Rectal smooth muscle tissue (tissue), 1 donor: Measurements from ENCODE around the gene MAP7D2.
"Not testable (repeated sequence)": the region's sequence is repeated elsewhere in the genome, so short reads cannot be mapped to it uniquely, and the experiment has no call there.

Experiments used
- H3K27ac ChIP-seq: one replicate; pipeline ENCODE4 v1.7.0; 2013; ENCODE audit warnings: low read depth, low read length, inconsistent platforms
- H3K27me3 ChIP-seq: one replicate; pipeline ENCODE4 v1.7.0; 2013; ENCODE audit warnings: low read length; ENCODE audit not compliant: control insufficient read depth, insufficient read depth
- H3K36me3 ChIP-seq: one replicate; pipeline ENCODE4 v1.7.0; 2013; ENCODE audit warnings: low read length; ENCODE audit not compliant: control insufficient read depth, insufficient read depth
- H3K4me1 ChIP-seq: one replicate; pipeline ENCODE4 v1.7.0; 2013; ENCODE audit warnings: low read length; ENCODE audit not compliant: control insufficient read depth, insufficient read depth
- H3K4me3 ChIP-seq: one replicate; pipeline ENCODE4 v1.7.0; 2013; ENCODE audit warnings: low read length
- H3K9ac ChIP-seq: one replicate; pipeline ENCODE4 v1.7.0; 2013; ENCODE audit warnings: low read length

MAP7D2 gene

DNA sequence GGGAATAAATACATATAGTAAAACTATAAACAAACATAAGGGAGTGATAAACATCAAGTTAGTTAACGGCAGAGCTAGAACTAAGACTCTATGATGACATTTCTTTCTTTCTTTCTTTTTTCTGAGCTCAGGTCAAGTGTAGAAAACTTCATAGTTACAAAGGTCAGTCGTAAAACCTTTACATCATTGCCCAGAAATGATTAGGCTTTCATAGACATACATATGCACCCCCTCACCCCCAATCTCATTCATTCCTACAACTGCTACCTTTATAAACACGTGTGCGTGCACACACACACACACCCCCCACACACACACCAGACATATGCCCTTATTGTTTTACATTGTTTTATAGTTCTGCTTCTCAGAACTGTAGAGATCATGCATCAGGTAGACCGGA lies 19.2 kb upstream of the MAP7D2 start:
- Histone ChIP-seq H3K36me3 (peaks cover 8% of the 10 kb centered on the region), H3K27me3 (no peaks in the 10 kb centered on the region), H3K4me3 (no peak overlapping the region), H3K9ac (no peak overlapping the region), H3K27ac (no peak overlapping the region), H3K4me1 (peaks cover 3% of the 10 kb centered on the region)

DNA sequence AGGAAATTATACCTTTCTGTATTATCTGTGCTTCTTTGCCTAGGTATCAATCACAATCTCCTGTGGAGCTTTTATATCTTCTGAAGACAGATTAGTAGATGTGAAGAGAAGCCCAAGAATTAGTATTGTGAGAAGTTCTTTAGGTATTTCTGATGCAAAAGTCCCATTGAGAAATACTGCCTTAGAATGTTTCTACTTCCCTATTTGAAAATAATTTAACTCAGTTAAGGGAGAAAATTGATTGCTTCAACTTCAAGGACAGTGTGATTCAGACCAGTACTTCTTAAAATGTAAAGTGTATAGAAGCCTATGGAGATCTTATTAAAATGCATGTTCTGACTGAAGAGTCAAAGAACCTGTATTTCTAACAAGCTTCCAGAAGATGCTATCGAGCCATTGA lies 16.0 kb upstream of the MAP7D2 start:
- Histone ChIP-seq H3K4me3 (no peak overlapping the region), H3K27ac (no peak overlapping the region), H3K4me1 (no peaks in the 10 kb centered on the region), H3K9ac (no peak overlapping the region), H3K27me3 (no peaks in the 10 kb centered on the region), H3K36me3 (peaks cover 4% of the 10 kb centered on the region)

DNA sequence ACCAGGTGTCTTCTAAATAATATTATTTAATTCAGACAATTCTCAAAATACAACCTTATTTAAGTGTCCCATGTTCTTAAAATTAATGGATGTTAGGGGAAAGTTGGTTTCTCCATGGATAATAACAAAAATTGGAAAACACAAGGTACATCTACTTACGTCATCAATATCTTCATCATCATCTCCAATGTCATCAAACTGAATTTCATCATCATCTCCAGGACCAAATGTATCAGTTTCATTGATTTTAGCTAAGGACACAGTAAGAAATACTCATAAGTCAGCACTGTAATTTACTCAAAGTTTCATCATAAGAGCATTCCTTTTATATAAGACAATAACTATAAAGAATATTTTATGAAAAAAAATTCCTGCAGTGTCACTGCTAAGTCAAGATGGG lies 13.7 kb upstream of the MAP7D2 start:
- Histone ChIP-seq H3K27ac (no peak overlapping the region), H3K27me3 (no peaks in the 10 kb centered on the region), H3K4me1 (no peaks in the 10 kb centered on the region), H3K9ac (no peak overlapping the region), H3K4me3 (no peak overlapping the region), H3K36me3 (peaks cover 2% of the 10 kb centered on the region)

DNA sequence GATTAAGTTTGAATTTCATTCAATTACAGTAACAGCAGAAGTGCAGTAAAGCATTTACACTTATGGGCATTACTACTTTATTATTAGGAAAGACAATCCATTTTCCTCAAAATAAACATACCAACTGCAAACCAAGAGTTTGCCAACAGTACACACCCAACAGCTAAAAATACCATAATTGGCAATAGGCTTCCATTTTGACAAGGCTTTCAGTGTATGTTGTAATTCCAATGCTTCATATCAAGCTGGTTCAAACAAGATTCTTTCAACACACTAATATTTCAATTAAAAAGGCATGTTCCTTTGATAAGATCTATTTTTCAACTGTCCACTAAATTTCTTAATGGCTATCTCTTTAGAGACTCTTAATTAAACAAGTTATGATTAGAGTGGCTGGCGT lies 12.8 kb upstream of the MAP7D2 start:
- Histone ChIP-seq H3K27ac (no peak overlapping the region), H3K4me3 (no peak overlapping the region), H3K4me1 (no peaks in the 10 kb centered on the region), H3K27me3 (no peaks in the 10 kb centered on the region), H3K9ac (no peak overlapping the region), H3K36me3 (peaks cover 5% of the 10 kb centered on the region)

DNA sequence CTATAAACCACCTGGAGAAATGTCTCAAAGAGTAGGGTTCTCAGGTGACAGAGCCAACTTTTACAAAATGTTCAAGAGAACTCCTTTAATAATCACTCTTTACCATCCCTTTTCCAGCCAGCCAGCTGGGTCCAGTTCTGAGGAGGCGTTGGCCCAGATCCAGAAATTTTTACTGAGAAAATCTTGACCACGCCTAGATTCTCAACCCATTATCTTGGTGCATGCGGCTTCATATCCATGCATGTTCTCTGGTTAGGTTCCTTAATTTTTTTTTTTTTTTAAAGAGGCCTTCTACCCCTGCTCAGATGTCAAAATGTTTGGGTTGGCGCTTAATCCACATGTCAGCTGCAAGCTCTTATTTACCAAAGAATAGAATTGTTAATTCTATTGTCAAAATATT lies 12.0 kb upstream of the MAP7D2 start:
- Histone ChIP-seq H3K4me1 (no peaks in the 10 kb centered on the region), H3K27ac (no peak overlapping the region), H3K36me3 (peaks cover 5% of the 10 kb centered on the region)

DNA sequence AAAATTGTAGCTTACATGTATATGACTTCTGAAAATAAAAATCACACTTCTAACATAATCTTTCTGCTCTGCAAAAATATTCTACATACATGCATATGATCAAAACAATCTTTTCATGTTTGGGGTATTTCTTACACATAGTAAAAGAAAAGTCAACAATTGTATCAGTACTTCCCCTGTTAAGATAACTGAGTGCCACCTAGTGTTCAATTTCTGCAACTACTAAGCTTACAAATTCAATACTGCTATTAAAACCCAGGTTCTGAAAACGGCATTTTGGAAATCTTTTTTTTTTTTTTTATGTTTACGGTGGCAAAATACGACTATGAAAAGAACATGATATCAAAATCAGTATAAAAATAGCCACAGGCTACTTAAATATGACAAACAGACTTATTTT lies 10.7 kb upstream of the MAP7D2 start:
- H3K36me3 ChIP-seq, H3K9ac ChIP-seq, H3K27me3 ChIP-seq, H3K4me3 ChIP-seq, H3K4me1 ChIP-seq, H3K27ac ChIP-seq: not testable (repeated sequence)

More for the DNA sequence above, 12.0 kb upstream of the MAP7D2 start:
- Histone ChIP-seq H3K4me3 (no peak overlapping the region), H3K27me3 (no peaks in the 10 kb centered on the region), H3K9ac (no peak overlapping the region)

DNA sequence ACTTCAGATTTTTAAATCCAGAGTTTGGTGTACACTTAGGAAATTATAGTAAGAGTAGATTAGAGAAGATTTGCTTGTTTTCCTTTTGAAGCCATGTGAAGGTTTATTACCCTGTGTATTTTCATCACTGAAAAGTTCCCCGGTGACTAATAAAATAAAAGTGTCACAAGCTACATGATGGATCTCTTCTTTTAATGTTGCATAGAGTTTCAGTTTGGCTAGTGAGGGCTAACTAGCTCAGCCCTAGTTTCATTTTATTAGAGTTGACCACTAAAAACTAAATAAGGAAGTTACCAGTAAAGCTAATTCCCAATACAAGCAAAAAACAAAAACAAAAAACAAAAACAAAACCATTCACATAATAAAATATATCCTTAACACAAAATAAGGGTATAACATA lies 10.1 kb upstream of the MAP7D2 start:
- not testable (repeated sequence) for H3K36me3 ChIP-seq, H3K9ac ChIP-seq, H3K4me3 ChIP-seq, H3K27me3 ChIP-seq, H3K27ac ChIP-seq, H3K4me1 ChIP-seq

DNA sequence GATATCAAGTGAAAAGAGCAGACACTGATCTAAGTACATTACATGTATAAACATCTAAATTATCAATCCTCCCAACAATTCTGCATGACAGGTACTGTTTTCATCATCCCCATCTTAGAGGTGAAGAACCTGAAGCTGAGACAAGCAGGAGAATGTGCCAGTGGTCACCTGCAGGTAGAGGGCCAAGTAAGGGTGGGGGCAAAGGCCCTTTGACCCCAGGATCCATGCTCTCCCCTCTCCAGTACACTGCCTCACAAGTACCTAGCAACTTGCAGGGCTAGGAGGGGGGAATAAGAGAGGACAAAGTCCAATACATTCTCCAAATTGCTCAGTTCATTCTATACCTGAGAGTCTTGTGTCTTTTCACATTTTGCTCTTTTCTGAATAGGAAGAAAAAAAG lies 8.3 kb upstream of the MAP7D2 start:
- Histone ChIP-seq H3K27ac (no peak overlapping the region), H3K36me3 (peaks cover 3% of the 10 kb centered on the region), H3K4me3 (no peak overlapping the region), H3K4me1 (no peaks in the 10 kb centered on the region), H3K9ac (no peak overlapping the region), H3K27me3 (no peaks in the 10 kb centered on the region)

DNA sequence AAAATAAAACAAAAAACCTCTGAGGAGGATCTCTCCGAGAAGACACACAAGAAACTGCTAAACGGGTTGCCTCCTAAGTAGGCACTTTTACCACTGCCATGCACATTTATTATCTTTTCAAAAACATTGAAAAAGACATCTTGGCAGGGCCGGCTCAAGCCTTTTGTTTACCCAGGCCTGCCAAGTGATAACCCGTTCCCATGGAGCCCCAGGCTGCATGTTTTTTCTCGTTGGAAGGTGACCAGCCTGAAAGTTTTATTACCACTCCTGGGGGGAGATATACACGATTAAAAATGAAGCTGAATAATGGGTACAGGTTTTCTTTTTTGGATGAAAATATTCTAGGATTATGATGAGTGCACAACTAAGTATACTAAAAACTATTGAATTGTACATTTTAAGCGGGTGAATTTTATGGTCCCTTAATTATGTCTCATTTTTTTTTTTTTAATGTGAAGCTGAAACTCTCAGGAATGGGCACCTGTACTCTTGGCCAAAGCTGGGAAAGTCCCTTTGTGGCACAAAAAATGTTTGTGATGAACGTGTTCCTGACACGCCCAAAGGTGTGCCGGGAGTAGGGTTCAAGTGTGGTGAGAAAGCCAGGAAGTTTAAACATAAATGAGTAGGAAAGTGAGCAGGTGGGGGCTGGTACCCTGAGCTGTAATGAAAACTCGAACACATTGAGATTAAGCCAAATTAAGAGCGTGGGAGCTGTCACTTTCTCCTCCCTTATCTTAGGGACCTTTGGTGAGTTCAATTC lies 1.5 kb upstream of the MAP7D2 start:
- Histone ChIP-seq H3K4me1 (no peaks in the 10 kb centered on the region), H3K4me3 (no peak overlapping the region), H3K36me3 (no peaks in the 10 kb centered on the region), H3K27me3 (peaks cover 6% of the 10 kb centered on the region), H3K9ac (no peak overlapping the region), H3K27ac (no peak overlapping the region)

DNA sequence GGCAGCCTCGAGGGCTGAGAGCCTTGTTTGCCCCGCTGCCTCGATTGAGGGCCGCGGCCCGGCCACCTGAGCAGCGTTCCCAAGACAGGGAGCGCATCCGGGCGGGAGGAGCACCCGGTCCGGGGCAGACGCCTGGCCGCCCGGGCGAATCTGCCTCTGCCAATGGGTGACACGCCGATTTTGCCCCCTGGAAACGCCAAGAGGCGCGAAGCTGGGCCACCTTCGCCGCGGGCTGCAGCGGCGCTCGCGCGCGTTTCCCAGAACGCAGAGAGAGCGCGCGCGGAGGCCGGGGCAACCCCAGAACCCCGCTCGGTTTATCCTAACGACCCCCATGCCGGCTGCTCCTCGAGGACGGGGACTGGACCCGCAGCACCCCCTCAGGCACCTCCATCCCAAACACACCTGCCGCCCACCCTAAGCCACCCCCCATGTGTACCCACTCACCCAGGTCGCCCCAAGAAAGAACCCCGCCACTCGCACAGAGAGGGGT lies 575 bp downstream of the MAP7D2 start:
- Histone ChIP-seq H3K27me3 (peaks cover 9% of the 10 kb centered on the region), H3K27ac (no peak overlapping the region), H3K4me1 (no peaks in the 10 kb centered on the region), H3K4me3 (no peak overlapping the region), H3K9ac (no peak overlapping the region), H3K36me3 (no peaks in the 10 kb centered on the region)

DNA sequence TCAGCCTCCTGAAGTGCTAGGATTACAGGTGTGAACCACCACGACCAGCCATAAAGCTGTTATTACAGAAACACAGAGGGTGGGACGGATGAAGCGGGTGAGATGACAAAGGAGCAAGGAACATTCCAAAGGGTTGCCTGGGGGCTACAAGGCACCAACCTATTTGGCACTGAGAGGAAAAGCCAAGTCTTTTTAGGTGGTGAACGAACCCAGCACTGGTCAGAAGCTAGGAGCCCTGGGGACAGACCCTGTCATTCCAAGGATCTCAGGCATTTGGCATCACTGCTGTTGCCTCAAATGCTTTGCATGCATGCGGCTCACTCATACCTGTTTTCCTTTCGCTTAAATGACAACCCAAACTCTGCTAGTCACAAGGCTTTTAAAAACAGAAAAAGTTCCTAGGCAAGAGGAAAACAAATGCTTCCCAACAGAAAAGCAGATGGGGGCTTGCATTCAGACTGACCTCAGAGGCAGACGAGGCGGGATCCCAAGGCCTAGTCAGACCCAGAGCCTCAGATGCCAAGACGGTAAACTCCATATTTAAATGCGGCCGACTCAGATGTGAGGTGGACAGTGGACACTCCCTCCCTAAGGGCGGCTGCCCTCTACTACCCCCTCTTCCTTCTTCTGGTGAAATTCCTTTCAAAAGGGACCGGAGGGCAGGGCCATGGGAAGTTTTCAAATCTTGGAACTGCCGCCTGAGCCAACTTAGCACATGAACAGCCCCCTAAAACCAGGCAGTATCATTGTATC lies 4.5 kb downstream of the MAP7D2 start:
- H3K9ac ChIP-seq: no peak overlapping the region
- H3K27ac ChIP-seq: no peak overlapping the region
- H3K36me3 ChIP-seq: no peaks in the 10 kb centered on the region
- peaks cover 8% of the 10 kb centered on the region for H3K27me3 ChIP-seq
- H3K4me1 ChIP-seq: no peaks in the 10 kb centered on the region
- no peak overlapping the region for H3K4me3 ChIP-seq

DNA sequence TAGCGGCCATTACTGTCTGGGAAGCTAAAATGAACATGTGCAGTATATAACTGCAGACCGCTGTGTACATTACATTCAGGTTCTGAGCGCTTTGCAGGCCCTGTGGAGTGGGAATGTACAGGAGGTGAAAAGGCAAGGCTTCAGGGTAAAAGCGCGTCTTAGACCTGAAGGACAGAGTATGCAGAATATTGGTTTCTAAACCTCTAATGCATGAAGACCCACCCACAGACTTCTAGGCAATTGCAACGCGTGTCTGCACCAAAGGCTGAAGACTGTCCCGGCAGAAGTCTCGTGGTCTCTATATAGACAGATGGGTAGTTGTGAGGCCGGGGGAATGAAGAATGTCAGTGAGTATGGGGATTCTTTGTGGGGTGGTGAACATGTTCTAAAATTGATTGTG lies 5.4 kb downstream of the MAP7D2 start:
- H3K9ac ChIP-seq: no peak overlapping the region
- H3K27ac ChIP-seq: no peak overlapping the region
- peaks cover 3% of the 10 kb centered on the region for H3K27me3 ChIP-seq
- no peaks in the 10 kb centered on the region for H3K36me3 ChIP-seq
- H3K4me3 ChIP-seq: no peak overlapping the region
- H3K4me1 ChIP-seq: no peaks in the 10 kb centered on the region
